Panc1 (cell line): ENCODE data around the gene SUGP1.

ENCODE experiments used
- CTCF ChIP-seq: fragments of 450-650 bp; IDR thresholded peaks from 2 replicates; pipeline ENCODE4 v1.5.1; 2017; ENCODE audit warnings: mild to moderate bottlenecking
- POLR2AphosphoS5 ChIP-seq: IDR thresholded peaks from 2 replicates; pipeline ENCODE4 v1.6.1; 2012; ENCODE audit warnings: mild to moderate bottlenecking, low read depth, low read length, moderate library complexity
- REST ChIP-seq, 2 experiments: IDR thresholded peaks; 2 replicates each; pipeline ENCODE4 v1.6.1; 2011 to 2012; ENCODE audit warnings: low read depth in 2 of 2, control low read depth in 1 of 2, low read length in 1 of 2, mild to moderate bottlenecking in 1 of 2, moderate library complexity in 1 of 2; ENCODE audit not compliant: insufficient read depth in 1 of 2

- TF ChIP-seq CTCF (no peak), POLR2AphosphoS5 (no peak), REST (IDR thresholded peaks at IDR 0.05; ENCODE audit: insufficient read depth in 1 of 2, low read depth in 2 of 2, low read length in 1 of 2) (no peak)
Observed at GRCh38 chr19:19329126-19329525, 8.8 kb upstream of the SUGP1 start.
